ENCODE measurements around the gene DYNC1I1.

DNA sequence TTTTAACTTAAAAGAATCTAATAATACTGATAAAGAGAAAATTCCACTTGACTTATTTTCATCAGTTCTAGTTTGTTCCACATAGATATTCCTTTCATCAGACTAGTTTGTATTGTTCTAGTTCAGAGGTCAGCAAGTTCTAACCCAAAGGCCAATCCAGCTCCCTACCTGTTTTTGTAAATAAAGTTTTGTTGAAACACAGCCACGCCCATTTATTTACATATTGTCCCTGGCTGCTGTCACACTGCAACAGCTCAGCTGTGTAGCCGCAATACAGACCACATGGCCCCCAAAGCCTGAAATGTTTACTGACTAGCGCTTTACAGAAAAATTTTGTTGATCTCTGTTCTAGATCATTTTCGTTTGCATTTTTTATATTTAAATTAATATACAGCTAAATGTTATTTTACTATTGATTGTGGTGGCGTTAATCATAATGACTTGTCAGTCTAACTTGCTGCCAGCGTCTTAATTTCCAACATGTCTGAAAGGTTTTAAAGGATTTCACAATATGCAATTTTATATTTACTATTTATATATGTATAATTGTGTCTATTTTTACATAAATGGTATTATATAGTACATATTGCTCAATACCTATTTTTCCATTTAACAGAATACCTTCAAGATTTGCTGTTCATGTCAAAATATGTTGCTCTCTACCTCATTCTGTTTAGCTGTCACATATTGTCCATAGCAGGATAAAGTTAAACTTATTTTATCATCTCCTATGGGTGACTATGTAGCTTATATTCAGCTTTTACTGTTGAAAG, 159.3 kb downstream of the DYNC1I1 start:
- TF ChIP-seq, protein P1, sequence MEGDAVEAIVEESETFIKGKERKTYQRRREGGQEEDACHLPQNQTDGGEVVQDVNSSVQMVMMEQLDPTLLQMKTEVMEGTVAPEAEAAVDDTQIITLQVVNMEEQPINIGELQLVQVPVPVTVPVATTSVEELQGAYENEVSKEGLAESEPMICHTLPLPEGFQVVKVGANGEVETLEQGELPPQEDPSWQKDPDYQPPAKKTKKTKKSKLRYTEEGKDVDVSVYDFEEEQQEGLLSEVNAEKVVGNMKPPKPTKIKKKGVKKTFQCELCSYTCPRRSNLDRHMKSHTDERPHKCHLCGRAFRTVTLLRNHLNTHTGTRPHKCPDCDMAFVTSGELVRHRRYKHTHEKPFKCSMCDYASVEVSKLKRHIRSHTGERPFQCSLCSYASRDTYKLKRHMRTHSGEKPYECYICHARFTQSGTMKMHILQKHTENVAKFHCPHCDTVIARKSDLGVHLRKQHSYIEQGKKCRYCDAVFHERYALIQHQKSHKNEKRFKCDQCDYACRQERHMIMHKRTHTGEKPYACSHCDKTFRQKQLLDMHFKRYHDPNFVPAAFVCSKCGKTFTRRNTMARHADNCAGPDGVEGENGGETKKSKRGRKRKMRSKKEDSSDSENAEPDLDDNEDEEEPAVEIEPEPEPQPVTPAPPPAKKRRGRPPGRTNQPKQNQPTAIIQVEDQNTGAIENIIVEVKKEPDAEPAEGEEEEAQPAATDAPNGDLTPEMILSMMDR (conservative IDR thresholded peaks at IDR 0.05), result no peak
- no peak for TF ChIP-seq ZFX (IDR thresholded peaks at IDR 0.05)
